GM12878 (cell line): Measurements from ENCODE around the gene EEF1A2.

ENCODE experiments used
- CTCF ChIP-seq, 3 experiments: IDR thresholded peaks in 2 of 3; conservative IDR thresholded peaks in 1 of 3; 2 replicates each; pipeline ENCODE4 v1.5.1; 2011; ENCODE audit warnings: low read depth in 3 of 3, low read length in 3 of 3, mild to moderate bottlenecking in 3 of 3, control low read depth in 2 of 3, moderate library complexity in 2 of 3, inconsistent platforms in 1 of 3, mixed read lengths in 1 of 3; ENCODE audit not compliant: control insufficient read depth in 2 of 3, insufficient read depth in 1 of 3; ENCODE audit errors: extremely low read depth in 1 of 3
- EGR1 ChIP-seq, 2 experiments: IDR thresholded peaks; 1 replicate in 1 of 2; 2 replicates in 1 of 2; pipeline ENCODE4 v1.6.1; 2011 to 2012; ENCODE audit warnings: low read depth in 2 of 2, low read length in 2 of 2, borderline replicate concordance in 1 of 2, mild to moderate bottlenecking in 1 of 2, moderate library complexity in 1 of 2

GRCh38 chr20:63446216-63447024, 52.5 kb downstream of the EEF1A2 start:
- TF ChIP-seq CTCF (IDR thresholded peaks at IDR 0.05 in 2 of 3, conservative IDR thresholded peaks at IDR 0.05 in 1 of 3; ENCODE audit: control insufficient read depth in 2 of 3, extremely low read depth in 1 of 3, insufficient read depth in 1 of 3, low read depth in 3 of 3, low read length in 3 of 3) (no peak), EGR1 (IDR thresholded peaks at IDR 0.05; ENCODE audit: borderline replicate concordance in 1 of 2, low read depth in 2 of 2, low read length in 2 of 2) (no peak)
